Fibroblast of skin of right biceps (primary cell): Measurements from ENCODE around the gene ZC3H12A.
"Not testable (repeated sequence)": the region's sequence is repeated elsewhere in the genome, so short reads cannot be mapped to it uniquely, and the experiment has no call there.

ENCODE experiments used
- DNase-seq: peaks from one replicate; pipeline ENCODE4 v3.0.0-alpha.2; 2013

ZC3H12A gene

GRCh38 chr1:37479255-37480124 lies 5.1 kb downstream of the ZC3H12A start:
- DNase-seq = peak; percentile 87

DNA sequence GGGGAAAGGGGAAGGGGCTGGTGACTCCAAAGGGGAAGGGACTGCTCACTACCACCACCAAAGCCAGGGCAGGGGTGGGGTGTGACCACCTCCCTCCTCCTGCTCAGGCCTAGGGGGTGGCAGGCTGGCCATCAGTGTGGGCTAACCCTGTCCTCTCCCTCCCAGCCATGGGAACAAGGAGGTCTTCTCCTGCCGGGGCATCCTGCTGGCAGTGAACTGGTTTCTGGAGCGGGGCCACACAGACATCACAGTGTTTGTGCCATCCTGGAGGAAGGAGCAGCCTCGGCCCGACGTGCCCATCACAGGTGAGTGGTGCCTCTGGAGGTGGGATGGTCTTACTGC lies 5.7 kb downstream of the ZC3H12A start:
- DNase-seq = no peak

DNA sequence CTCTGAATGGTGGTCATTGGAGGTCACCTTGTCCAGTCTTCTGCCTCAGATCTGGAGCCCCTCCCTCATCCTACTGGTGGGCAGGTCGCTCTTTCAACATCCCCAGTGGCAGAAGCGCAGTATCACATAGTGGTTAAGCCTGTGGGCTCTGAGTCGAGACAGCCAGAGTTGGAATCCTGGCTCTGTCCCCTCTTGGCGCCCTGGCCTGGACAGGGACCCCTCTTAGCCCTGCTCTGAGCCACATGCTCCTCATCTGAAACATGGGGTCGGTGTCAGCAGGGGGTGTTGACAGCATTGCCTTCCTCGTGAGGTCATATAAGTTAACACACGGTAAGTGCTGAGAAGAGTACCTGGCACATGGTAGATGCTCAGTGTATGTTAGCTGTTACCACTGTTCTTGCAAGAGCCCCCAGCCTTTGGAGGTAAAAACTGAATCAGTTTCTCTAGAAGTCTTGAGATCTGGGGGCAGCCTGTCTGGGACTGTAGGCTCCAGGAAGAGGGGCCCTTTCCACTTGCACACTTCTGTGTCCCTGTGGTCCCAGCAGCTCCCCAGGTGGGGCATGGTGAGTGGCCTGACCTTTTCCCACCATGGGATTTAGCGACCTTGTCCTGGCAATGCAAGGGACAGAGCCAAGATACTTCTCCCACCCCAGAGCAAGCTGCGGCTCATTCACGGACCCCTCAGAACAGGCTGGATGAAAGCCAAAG lies 6.4 kb downstream of the ZC3H12A start:
- DNase-seq = no peak

DNA sequence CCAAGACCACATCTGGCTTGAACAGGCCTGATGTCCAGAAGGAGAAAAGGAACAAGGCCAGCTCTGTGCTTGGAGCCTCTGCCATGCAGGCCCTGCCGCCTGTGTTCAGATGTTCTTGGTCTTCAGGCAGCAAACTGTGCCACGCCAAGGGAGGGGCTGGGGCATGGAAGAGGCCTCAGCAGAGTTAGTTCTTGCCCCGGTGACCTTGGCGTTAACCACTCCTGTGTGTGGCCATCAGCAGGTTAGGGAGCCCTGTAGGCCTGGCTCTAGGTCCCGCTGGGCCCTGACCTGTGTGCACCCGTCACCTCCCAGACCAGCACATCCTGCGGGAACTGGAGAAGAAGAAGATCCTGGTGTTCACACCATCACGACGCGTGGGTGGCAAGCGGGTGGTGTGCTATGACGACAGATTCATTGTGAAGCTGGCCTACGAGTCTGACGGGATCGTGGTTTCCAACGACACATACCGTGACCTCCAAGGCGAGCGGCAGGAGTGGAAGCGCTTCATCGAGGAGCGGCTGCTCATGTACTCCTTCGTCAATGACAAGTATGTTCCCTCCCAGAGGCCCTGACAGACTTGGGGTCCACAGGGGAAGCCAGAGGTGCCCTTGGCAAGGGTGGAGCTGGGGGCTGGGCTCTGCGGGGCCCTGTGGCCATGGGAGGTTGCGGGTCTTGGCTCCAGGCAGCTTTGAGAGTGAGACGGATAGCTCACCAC lies 7.1 kb downstream of the ZC3H12A start:
- no peak for DNase-seq

DNA sequence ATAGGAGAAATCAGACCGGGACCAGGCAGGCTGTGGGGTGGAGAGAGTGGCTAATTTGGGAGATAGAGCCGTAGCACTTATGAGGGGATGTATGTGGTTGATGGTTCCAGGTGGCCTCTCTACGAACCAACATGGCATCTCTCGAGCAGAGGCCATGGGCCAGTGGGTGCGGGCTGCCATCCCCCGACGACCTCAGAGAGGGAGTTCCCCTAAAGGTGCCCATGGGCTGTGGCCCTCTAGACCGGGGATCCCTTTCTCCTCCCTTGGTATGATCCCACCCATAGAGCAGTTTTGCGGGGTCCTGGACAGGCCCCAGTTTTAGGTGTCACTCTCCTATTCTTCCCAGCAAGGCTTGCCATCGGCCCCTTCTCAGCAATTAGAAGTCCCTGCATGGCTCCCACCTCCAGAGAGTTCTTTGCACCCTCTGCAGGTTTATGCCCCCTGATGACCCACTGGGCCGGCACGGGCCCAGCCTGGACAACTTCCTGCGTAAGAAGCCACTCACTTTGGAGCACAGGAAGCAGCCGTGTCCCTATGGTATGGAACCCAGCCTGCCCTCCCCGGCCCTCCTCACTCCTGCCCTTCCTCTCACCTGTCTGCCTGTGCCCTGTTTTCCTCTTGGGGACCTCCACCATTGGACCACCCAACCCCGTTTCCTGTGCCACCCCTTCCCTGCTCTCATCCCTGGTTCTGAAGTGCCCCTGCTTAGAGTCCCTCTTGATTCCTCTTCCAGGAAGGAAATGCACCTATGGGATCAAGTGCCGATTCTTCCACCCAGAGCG lies 7.8 kb downstream of the ZC3H12A start:
- DNase-seq = no peak

DNA sequence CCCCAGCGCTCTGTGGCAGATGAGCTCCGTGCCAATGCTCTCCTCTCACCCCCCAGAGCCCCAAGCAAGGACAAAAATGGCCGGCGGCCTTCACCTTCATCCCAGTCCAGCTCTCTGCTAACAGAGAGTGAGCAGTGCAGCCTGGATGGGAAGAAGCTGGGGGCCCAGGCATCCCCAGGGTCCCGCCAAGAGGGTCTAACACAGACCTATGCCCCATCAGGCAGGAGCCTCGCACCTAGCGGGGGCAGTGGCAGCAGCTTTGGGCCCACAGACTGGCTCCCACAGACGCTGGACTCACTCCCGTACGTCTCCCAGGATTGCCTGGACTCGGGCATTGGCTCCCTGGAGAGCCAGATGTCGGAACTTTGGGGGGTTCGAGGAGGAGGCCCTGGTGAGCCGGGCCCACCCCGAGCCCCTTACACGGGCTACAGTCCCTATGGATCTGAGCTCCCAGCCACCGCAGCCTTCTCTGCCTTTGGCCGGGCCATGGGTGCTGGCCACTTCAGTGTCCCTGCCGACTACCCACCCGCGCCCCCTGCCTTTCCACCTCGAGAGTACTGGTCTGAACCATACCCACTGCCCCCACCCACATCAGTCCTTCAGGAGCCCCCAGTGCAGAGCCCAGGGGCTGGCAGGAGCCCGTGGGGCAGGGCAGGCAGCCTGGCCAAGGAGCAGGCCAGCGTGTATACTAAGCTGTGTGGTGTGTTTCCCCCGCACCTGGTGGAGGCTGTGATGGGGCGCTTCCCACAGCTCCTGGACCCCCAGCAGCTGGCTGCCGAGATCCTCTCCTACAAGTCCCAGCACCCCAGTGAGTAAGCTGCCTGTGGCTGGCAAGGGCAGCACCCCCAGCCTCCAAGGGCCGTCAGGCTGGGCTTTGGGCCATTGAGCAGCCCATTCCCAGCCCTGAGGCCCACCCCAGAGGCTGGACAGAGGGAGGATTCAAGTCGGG lies 8.7 kb downstream of the ZC3H12A start:
- no peak for DNase-seq

DNA sequence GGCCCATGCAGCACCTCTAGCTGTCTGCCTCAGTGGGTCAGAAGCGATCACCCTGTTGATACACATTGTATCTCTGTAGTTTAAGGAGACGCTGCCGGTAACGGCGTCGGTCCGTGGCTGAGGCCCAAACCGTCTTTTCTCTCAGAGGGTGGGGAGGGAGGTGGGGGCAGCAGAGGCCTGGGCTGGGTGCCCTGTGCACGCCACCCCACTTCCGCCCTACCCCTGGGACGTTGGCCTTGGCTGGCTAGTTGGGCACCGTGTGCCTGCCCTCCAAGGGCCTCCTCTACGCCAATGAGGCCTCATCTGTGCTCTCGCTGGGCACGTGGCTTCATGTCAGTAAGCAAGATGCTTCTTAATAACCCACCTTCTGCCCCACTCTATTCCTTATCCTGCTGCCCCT lies 9.4 kb downstream of the ZC3H12A start:
- no peak for DNase-seq

GRCh38 chr1:37484325-37485051 lies 10.1 kb downstream of the ZC3H12A start:
- no peak for DNase-seq

DNA sequence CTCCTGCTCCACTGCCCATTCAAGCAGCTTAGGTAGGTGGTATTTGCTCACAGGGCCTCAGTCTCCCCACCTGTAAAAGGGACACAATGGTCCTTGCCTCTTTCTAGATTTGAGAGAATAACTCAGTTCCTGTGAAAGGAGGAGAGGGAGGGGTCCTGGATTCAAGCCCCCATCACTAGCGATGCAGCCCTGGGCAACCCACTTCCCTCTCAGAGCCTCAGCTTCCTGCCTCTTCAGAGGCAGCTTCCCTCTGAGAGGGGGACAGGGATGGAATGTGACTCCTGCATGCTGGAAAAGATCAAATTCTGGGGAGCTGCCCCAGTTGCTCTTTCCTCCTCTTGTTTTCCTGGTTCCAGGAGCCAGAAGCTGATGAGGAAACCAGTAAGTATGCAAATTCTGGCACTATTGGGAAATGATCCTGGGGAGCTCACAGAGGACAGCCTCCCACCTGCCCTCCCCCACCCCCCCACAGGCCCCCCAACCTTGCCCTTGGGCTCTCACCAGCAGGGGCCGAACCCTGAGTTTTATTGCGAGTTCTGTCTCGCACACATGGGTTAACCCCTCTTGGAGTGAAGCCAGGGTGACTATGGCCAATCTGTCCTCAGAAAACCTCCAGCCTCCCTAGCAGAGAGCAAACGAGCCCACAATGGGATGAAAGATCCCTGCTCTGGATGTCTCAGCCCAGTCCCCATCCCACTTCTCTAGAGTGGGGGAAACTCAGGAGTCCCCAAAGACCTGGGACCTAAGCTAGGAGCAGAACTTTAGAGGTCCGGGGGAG lies 11.7 kb downstream of the ZC3H12A start:
- DNase-seq = peak; percentile 22

GRCh38 chr1:37486680-37487618 lies 12.6 kb downstream of the ZC3H12A start:
- peak; percentile 68 for DNase-seq

DNA sequence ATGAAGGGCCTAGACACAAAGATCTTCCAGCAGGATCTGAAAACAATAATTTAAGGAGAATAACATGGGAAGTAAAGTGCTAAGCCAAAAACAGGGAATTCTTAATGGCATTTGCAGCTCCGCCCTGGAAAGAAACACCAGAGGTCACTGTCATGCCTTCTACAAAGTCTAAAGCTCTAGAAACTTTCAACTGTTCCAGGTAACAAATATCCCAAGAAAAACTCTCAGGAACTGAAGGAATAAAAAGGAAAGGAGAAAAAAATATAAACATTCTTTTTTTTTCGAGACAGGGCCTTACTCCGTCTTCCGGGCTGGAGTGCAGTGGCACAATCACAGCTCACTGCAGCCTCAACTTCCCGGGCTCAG lies 13.2 kb downstream of the ZC3H12A start:
- DNase-seq = no peak

DNA sequence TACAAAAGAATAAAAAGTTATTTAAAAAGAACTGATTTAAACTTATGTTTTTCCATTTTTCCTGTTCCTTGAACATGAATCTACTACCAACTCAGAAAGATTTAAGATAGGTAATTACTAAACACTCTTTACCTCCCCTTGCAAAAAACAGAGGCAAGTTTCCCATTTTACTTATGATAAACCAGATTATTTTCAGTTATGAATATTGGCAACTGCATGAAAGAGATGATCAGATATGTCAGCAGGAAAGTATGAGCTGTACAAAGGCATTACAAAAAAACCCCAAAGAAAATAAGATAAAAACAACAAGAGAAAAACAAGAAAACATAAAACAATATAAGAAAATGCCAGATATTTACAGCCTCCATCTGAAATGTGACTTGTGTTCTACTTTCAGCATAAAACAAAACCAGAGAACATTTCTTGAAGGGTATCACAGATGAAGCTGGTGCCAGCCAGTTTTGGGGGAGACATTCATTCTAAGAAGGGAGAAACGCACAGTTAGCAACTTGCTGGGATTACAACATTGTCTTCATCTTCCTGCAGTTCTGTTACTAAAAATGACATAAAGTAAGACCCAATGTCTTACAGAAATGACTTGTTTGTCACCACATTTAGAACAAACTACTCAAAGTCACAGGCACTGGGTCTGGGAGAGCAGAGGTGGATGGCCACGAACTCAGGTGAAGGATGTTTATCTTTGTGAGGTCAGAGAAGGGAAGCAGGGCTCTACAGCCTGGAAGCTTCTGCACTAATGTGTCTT lies 19.1 kb downstream of the ZC3H12A start:
- no peak for DNase-seq

DNA sequence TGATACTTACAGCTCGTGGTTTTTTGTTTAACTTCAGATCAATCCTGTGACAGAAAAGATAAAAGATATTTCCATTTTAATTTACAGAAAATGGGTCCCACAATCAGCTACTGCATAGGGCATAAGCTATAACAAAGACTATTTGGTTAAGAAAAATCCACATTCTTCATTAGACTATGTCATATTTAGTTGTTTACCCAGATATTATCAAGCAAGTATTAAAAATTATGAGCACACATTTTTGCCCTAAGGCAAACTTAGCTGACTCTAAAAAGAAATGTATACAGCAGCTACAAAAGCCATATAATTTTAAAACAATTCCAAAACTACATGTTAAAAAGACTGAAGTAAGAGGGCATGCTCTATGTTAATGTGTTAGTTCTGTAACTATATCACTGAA lies 21.5 kb downstream of the ZC3H12A start:
- DNase-seq = no peak

DNA sequence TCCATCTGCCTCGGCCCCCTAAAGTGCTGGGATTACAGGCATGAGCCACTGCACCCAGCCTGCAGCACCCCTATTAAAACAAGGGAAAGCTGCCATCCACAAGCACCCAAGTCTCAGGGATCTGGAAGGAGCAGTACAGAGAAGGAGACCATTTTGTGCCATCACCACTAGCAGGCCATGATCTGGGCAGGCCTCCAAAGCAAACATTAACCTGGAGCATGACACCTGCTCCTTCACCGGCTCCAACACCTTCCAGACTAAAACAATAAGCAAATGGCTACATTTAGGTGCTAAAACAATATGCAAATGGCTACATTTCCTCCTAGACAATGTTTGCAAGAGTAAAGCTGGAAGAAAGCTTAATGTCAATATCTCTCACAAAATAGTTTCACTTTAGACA lies 23.5 kb downstream of the ZC3H12A start:
- DNase-seq = no peak

GRCh38 chr1:37498872-37499617 lies 24.7 kb downstream of the ZC3H12A start:
- no peak for DNase-seq

GRCh38 chr1:37501661-37502060 lies 27.3 kb downstream of the ZC3H12A start:
- DNase-seq = no peak

DNA sequence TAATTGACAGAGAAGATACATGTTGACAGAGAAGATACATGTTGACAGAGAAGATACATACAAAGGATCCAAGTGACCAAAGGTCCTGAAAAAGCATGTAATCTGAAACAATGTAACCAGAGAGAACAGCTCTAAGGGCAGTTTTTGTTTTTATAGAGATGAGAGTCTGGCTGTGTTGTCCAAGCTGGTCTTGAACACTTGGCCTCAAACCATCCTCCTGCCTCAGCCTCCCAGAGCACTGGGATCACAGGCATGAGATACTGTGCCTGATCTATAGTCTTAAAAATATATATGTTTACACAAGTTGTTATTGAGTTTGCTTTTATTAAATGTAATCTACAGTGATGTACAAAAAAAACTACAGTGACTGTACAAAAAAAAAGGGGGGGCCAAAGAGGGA lies 27.7 kb downstream of the ZC3H12A start:
- DNase-seq = no peak

DNA sequence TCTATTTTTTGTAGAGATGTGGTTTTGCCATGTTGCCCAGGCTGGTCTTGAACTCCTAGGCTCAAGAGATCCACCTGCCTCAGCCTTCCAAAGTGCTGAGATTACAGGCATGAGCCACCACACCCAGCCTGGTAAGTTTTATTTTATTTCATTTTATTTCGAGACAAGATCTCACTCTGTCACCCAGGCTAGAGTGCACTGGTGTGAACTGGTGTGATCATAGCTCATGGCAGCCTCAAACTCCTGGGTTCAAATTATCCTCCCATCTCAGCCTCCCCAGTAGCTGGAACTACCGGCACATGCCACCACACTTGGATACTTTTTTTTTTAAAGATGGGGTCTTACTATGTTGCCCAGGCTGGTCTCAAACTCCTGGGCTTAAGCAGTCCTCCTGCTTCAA lies 28.4 kb downstream of the ZC3H12A start:
- DNase-seq = not testable (repeated sequence)
